Dermis blood vessel endothelial cell (primary cell): Measurements from ENCODE around the gene HAND1. TPM values are rescaled to one million over a fixed set of nuclear protein-coding genes. Genes with fewer than 3 reads are reported as not detected.

ENCODE experiments used
- DNase-seq: peaks from one replicate; pipeline ENCODE4 v3.0.0; 2010
- total RNA-seq: library from RNA; depleted of rRNA; stranded (reverse); fragments of >200 nt; gene quantifications from 2 replicates; pipeline ENCODE4 v1.2.3, GENCODE V29; 2014

Gene HAND1
- total RNA-seq, 1 donor from 2014 or later = not detected

GRCh38 chr5:154477382-154478223, 424 bp downstream of the HAND1 start:
- peak; percentile 23 for DNase-seq

GRCh38 chr5:154476354-154477205, 1.4 kb downstream of the HAND1 start:
- DNase-seq = no peak

- peak; percentile 28 for DNase-seq
Observed at GRCh38 chr5:154475591-154476353, 2.3 kb downstream of the HAND1 start.

DNA sequence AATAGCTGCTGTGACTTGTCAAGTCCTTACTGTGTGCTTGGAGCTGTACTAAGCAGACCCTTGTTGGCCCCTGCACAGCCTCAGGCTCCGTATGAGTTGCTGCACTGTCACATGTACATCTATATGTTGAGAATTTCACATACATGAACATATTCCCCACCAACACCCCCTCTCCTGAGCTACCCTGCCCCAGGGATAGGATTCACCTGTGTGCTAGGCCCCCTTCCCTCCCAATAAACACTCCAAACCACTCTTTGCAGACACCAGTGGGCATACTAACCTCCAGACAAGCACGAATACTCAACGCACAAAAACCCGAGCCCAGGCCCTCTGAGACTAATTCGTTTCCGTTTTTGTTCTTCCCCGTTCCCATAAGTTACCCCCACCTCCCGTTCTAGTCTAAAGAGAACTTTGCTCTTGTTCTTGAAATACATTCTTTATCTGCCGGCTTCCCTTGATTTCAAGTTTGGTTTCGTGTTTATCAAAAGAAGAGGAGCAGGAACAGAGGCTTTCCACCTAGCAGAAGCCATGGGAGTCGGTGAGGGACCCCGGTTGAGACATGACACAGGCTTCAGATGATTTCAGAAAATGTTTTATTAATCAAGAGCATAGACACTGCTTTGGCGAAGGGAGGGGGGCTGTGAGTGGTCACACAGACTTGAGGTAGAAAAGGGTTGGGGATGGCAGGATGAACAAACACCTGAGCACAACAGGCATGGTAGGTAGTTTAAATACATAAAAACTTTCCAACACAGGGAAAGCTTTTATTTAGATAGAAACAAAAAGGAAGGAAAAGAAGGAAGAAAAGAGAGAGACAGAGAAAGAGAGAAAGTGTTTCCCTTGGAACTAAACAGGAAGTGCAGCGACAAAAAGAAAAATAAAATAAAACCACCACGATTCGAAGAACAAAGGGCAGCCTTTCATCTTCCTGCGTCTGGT, 3.4 kb downstream of the HAND1 start:
- no peak for DNase-seq

DNA sequence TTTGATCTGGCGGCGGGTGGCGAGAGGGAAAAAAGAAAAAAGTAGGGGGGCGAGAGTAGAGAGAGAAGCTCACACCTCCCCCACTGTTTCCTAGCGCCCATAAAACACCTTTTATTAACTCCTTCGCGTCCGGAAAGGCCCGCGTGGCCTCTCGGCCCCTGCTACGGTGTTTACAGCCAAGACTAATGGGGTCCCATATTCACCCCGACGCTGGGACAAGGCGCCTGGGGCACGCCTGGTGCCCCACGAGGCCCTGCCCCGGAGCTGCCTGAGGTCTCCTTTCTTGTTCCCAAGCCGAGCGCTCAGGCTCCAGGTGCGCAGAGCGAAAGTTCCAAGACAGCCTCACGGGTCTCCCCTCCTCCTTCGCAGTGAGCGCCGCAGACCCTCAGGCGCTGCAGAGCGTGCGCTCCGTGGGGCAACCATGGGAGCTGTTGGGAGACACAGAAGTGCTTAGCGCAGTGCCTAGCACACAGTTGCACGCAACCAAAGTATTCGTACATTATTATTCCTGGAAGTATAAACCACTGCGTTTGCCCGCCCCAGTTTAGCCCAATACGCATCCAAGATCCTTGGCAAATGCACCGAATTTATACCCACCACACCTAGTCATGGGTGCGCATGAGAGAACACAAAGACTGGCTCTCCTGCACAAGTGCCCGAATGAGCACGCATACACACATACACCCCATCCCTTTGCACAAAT, 4.3 kb downstream of the HAND1 start:
- DNase-seq = no peak

DNA sequence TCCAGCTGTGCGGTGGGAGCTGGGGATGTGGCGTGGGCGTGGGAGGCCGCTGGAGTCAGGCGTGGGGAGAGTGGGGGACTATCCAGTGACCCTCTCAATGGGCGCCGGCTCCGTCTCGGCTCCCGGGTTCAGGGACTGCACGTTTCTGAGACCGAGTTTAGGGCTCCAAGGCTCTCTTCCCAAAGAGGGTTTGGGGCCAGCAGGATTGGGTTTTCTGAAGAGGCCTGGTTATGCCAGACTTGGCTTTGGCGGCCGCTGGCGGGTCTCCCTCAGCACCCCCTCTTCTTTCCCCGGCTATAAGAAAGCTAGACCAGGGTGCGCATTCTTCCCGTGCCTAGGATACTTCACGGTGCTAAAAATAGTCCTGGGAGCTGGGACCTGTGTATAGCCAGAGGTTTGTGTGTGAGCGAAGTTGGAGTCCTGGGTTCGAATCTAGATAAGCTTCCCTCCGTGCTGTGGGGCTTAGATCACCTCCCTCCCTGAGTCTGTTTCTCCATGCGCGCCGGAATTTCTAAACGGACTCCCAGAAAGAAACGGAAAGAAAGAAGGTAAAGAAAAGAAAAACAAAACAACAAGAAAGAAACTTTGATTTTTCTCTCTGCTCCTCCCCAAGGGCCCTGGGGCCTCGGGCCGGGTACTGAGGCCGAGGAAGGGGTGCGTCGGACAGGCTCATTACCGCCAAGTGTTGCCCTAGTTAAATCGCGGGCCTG, 5.0 kb downstream of the HAND1 start:
- DNase-seq = no peak

DNA sequence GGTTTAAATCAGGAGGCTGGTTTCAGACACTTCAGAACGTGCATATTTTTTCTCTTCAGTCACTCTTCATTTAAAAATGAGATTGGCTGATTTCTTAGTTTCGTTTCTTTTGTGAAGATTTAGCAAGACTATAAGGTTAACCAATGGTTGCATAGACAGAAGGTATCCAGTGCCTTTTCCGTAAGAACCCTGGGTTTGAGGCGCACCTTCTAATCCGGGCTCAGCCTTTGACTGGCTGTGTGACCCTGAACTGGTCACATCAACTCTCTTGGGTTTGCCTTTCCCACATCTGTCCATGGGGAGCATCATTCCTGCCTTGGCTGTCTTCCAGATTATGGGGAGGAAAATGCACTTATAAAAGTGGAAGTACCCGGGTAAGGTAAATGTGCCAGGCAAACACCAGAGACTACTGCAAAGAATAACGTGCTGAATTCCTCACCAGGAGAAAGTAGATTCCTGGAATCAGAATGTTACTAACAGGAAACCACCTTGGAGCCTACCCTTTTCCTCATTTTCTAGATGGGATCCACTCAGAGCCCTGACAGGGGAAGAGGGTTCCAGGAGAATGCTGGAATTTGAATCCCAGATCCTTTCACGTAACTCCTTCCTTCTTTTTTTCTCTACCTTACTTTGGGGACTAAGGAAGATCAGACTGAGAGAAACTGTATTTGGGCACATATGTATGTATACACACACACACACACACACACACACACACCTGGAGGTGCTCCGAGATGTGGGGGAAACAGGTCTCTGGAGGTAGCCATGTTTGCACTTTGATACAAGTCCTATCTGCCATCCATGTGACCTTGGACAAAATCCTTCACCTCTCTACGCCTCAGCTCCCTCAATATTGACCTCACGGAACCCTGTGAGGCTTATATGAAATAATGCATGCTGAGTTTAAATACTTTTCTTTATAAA, 6.8 kb downstream of the HAND1 start:
- no peak for DNase-seq

- no peak for DNase-seq
Observed at GRCh38 chr5:154470137-154470536, 7.9 kb downstream of the HAND1 start.

GRCh38 chr5:154467655-154468354, 10.2 kb downstream of the HAND1 start:
- DNase-seq = peak; percentile 82

DNA sequence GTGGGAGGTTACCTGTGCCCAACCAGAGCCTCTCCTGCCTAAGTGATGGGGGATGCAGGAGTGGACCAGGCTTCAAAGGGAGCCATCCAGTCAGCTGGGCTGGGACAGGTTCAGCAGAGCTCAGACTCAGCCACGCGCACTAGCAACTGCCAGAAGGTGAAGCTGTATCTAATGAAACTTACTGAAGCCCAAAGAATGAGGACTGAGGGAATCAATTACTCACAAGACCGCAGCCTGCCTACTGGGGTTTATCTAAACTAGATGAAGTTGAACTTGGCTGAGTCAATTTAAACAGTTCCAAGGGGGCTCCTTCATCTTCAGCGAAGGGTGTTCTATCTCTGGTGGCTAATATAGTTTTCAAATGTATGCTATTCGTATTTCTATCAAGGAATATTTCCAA, 11.4 kb downstream of the HAND1 start:
- DNase-seq = no peak

DNA sequence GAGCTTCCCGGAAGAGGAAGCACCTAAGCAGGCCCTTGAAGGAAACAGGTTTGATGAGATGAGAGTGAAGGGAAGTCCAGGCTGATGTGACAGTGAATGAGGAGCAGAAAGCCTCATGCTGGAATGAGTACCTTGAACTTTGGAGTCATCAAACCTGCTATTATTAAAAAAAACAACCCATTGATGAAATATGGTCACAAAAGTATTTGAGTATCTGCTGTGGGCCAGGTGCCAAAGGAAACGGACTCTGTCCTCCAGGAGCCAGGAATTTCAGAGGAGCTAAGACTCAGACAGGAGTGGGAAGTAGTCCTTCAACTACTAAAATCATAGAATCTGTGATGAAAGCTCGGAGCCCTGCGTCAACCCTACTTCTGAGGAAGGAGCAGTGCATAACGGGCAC, 11.9 kb downstream of the HAND1 start:
- DNase-seq = no peak

- no peak for DNase-seq
Observed at GRCh38 chr5:154465169-154465568, 12.9 kb downstream of the HAND1 start.

DNA sequence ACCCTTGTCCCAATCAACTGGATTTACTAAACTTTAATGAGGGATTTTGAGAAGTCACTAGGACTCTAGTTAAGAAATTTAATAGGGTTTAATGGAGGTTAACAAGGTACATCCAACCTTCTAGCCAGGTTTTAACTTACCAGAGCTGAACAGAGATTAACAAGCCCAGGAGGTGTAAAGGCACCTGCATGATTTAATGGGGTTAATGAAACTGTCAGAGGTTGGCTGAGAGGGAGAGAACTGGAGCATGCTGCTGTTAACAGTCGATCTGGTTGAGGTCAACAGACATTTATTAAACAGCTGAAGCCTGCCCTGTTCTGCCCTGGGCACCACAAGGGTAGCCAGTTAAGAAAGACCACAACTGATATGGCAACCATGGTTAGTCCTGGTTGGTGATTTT, 13.6 kb downstream of the HAND1 start:
- no peak for DNase-seq

DNA sequence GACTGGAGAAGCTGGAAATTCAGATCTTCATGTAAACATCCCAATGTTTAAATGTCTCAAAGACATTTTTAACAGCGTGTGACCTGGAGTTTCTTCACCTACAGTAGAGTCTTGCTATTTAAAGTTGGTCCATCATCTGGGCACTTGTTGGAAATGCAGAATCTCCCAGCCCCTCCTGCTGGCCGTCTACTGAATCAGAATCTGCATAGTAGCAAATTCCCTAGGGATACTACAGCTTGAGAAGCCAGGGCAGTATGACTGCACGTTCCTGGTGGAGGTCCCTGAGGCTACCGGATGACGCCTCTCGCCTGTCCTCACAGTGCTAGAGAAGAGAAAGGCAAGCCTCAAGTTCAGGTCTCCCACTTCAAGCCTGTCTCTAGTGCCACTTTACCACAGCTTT, 16.5 kb downstream of the HAND1 start:
- peak; percentile 35 for DNase-seq

- no peak for DNase-seq
Observed at GRCh38 chr5:154460172-154460571, 17.9 kb downstream of the HAND1 start.

- no peak for DNase-seq
Observed at GRCh38 chr5:154459015-154459414, 19.0 kb downstream of the HAND1 start.

DNA sequence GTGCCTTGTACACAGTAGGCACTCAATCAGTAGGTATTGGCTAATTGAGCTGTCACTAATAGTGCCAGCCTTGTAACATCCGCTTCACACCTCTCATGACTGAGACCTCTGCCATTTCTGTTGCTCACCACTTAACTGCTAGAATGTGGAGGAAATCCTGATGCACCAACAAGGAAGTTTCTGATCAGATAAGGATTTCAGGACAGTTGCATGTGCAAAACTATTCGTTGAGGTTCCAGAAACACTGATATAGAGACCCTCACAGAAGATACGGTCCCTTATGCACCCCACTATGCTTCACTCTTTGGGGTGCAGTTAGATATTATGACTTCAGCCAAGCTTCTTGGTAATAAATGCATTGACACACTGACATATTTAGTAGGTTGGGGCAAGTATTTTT, 21.5 kb downstream of the HAND1 start:
- no peak for DNase-seq

DNA sequence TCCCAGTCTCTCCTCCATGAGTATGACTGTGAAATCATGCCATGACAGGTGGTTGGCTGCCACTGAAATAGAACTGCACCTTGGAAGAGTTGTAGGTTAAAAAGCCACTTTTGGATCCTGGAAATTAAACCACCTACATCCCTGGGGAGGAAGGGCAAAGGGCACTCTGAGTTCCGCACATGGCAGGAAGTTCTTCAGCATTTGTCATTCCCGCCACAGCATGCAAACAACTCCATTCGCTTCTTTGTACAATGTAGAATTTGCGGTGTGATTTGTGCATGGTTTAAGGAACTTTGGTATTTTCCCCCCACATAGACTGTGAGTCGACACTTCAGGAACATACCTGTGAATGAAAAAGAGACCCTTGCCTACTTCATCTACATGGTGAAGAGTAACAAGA, 22.4 kb downstream of the HAND1 start:
- DNase-seq = no peak

GRCh38 chr5:154451957-154452356, 26.1 kb downstream of the HAND1 start:
- no peak for DNase-seq
